HG03460 (cell line): ENCODE results near the gene PRR36.
A peak's percentile ranks its signal among the peaks of the same experiment; 100 is the strongest.

ENCODE experiments used
- ATAC-seq: cut with Tn5 transposase; IDR thresholded peaks from one replicate; pipeline ENCODE4 v1.9.1; 2021; ENCODE audit not compliant: unreplicated experiment

Gene PRR36

GRCh38 chr19:7848779-7849457, 25.3 kb downstream of the PRR36 start:
- no peak for ATAC-seq

- no peak for ATAC-seq
Measured at GRCh38 chr19:7847664-7848063, 26.5 kb downstream of the PRR36 start.

- ATAC-seq = no peak
Measured at GRCh38 chr19:7846155-7846646, 28.0 kb downstream of the PRR36 start.

- no peak for ATAC-seq
Measured at GRCh38 chr19:7845390-7846154, 28.6 kb downstream of the PRR36 start.

- no peak for ATAC-seq
Measured at GRCh38 chr19:7844951-7845350, 29.2 kb downstream of the PRR36 start.

- no peak for ATAC-seq
Measured at GRCh38 chr19:7844405-7844804, 29.8 kb downstream of the PRR36 start.

GRCh38 chr19:7843521-7843920, 30.7 kb downstream of the PRR36 start:
- no peak for ATAC-seq

- ATAC-seq = no peak
Measured at GRCh38 chr19:7842661-7843294, 31.4 kb downstream of the PRR36 start.

- no peak for ATAC-seq
Measured at GRCh38 chr19:7841751-7842660, 32.2 kb downstream of the PRR36 start.

- no peak for ATAC-seq
Measured at GRCh38 chr19:7840629-7841028, 33.6 kb downstream of the PRR36 start.

GRCh38 chr19:7839476-7839875, 34.7 kb downstream of the PRR36 start:
- no peak for ATAC-seq

- ATAC-seq = no peak
Measured at GRCh38 chr19:7833225-7834099, 40.7 kb downstream of the PRR36 start.

- no peak for ATAC-seq
Measured at GRCh38 chr19:7832781-7833180, 41.4 kb downstream of the PRR36 start.

GRCh38 chr19:7832009-7832408, 42.2 kb downstream of the PRR36 start:
- ATAC-seq = no peak

- ATAC-seq = no peak
Measured at GRCh38 chr19:7831452-7831851, 42.7 kb downstream of the PRR36 start.

- no peak for ATAC-seq
Measured at GRCh38 chr19:7830823-7831222, 43.4 kb downstream of the PRR36 start.

GRCh38 chr19:7830272-7830771, 43.9 kb downstream of the PRR36 start:
- no peak for ATAC-seq

GRCh38 chr19:7829561-7830271, 44.5 kb downstream of the PRR36 start, which contains the start of gene EVI5L:
EVI5L (plus strand) TSS chr19:7830218; CDS start chr19:7846543, 16,325 bp downstream.
- peak; percentile 79 for ATAC-seq

GRCh38 chr19:7829166-7829520, 45.0 kb downstream of the PRR36 start:
- ATAC-seq = no peak
